HG03439 (cell line): ENCODE results near the gene CCNK.

Experiments used
- ATAC-seq: cut with Tn5 transposase; IDR thresholded peaks from one replicate; pipeline ENCODE4 v1.9.1; 2021; ENCODE audit warnings: mild to moderate bottlenecking, moderate library complexity; ENCODE audit not compliant: unreplicated experiment

Gene CCNK

GRCh38 chr14:99532310-99532709 is 51.1 kb downstream of the CCNK start:
- ATAC-seq: no peak

- ATAC-seq: no peak
Observed at GRCh38 chr14:99534333-99534732, 53.1 kb downstream of the CCNK start.

GRCh38 chr14:99534863-99535262 is 53.7 kb downstream of the CCNK start:
- ATAC-seq: no peak

GRCh38 chr14:99535448-99535847 is 54.2 kb downstream of the CCNK start:
- ATAC-seq: no peak

GRCh38 chr14:99535908-99536778 is 54.9 kb downstream of the CCNK start:
- no peak for ATAC-seq

GRCh38 chr14:99537399-99537798 is 56.2 kb downstream of the CCNK start:
- ATAC-seq: no peak

GRCh38 chr14:99538275-99538674 is 57.1 kb downstream of the CCNK start:
- ATAC-seq: no peak

GRCh38 chr14:99538733-99539132 is 57.5 kb downstream of the CCNK start:
- no peak for ATAC-seq

GRCh38 chr14:99539491-99539890 is 58.3 kb downstream of the CCNK start:
- no peak for ATAC-seq

GRCh38 chr14:99540196-99541032 is 59.2 kb downstream of the CCNK start:
- ATAC-seq: no peak

- no peak for ATAC-seq
Observed at GRCh38 chr14:99541211-99541610, 60.0 kb downstream of the CCNK start.

- no peak for ATAC-seq
Observed at GRCh38 chr14:99541677-99542470, 60.7 kb downstream of the CCNK start.

GRCh38 chr14:99542566-99542965 is 61.4 kb downstream of the CCNK start:
- ATAC-seq: no peak

- ATAC-seq: no peak
Observed at GRCh38 chr14:99543370-99543769, 62.2 kb downstream of the CCNK start.

- no peak for ATAC-seq
Observed at GRCh38 chr14:99543985-99544384, 62.8 kb downstream of the CCNK start.

GRCh38 chr14:99544991-99545390 is 63.8 kb downstream of the CCNK start:
- no peak for ATAC-seq

GRCh38 chr14:99545586-99545985 is 64.4 kb downstream of the CCNK start:
- no peak for ATAC-seq

GRCh38 chr14:99546234-99546879 is 65.1 kb downstream of the CCNK start:
- no peak for ATAC-seq

- no peak for ATAC-seq
Observed at GRCh38 chr14:99548255-99548654, 67.0 kb downstream of the CCNK start.

GRCh38 chr14:99548871-99549515 is 67.8 kb downstream of the CCNK start:
- no peak for ATAC-seq
